Measurements from ENCODE around the gene WDFY3.

DNA sequence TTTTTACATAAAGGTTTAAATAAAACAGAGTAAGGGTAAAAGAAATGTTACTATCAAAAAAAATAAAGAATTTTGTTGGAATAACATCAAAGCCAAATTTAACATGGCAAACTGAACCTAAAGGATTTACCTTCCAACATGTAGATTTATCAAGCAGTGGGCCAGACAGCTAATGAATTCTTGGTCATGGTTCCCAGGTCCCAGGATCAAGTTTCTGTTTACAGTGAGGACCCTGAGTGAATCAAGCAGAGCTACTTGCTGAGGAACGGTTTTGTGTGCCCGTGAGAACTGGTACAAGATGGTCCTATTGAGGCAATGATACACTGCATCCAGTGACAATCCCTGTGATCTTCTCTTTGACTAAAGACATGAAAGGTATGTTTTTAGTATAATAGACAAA, 226.4 kb downstream of the WDFY3 start:
- TF ChIP-seq, protein P1, sequence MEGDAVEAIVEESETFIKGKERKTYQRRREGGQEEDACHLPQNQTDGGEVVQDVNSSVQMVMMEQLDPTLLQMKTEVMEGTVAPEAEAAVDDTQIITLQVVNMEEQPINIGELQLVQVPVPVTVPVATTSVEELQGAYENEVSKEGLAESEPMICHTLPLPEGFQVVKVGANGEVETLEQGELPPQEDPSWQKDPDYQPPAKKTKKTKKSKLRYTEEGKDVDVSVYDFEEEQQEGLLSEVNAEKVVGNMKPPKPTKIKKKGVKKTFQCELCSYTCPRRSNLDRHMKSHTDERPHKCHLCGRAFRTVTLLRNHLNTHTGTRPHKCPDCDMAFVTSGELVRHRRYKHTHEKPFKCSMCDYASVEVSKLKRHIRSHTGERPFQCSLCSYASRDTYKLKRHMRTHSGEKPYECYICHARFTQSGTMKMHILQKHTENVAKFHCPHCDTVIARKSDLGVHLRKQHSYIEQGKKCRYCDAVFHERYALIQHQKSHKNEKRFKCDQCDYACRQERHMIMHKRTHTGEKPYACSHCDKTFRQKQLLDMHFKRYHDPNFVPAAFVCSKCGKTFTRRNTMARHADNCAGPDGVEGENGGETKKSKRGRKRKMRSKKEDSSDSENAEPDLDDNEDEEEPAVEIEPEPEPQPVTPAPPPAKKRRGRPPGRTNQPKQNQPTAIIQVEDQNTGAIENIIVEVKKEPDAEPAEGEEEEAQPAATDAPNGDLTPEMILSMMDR (IDR thresholded peaks at IDR 0.05): no peak
- TF ChIP-seq EZH2 (IDR thresholded peaks at IDR 0.05): no peak
